GM21737 (cell line): Measurements from ENCODE around the gene PLCL2.

Experiments
- ATAC-seq: cut with Tn5 transposase; IDR thresholded peaks from one replicate; pipeline ENCODE4 v1.9.1; 2021; ENCODE audit warnings: mild to moderate bottlenecking, moderate library complexity; ENCODE audit not compliant: unreplicated experiment

The PLCL2 gene

DNA sequence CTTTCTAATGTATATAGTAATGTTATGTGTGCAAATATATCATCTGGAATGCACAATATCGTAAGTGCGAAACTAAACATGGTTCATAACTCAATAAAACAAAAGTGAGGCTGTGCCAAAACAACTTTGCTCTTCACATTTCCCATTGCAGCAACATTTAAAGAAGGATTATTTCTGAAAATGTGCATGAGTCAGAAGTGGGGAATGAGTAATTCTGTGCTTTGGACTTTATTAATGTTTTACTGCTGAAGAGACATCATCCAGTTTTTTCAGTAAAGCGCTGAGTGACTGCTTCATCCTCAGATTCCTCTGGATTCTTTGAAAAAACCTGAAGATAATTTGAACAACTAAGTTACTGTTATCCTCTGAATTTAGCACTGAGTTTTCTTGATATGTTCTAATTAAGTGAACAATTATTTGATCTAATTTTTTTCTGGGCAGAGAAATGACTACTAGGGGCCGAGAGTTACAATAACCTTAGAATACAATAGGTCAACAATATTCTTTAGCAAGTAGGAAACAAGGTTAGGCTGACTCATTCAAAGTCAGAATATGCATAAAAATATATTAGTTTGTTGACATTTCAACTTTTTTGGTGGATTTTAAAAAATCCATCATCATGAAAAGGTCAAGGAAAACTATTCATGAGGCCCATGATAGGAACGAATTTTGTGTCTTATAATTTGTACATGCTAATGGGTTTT lies 20.0 kb upstream of the PLCL2 start:
- ATAC-seq = no peak

DNA sequence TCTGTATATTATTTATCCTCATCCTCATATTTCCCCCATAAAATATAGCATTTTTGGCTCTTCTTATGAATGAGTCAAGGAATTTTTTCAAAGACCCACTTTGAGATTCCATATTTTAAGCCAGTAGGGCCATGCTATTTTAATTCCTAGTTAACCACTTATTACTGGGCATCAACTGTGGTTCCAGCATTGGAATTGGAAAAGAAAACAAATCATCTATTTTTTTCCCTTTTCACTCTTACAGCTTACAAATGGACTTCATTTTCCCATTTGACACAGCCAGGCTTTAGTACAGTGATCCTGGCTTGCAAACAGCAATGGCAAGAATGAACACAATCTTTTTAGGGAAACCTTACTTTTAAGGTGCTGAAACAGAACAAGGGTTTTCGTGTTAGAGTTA lies 19.4 kb upstream of the PLCL2 start:
- no peak for ATAC-seq

DNA sequence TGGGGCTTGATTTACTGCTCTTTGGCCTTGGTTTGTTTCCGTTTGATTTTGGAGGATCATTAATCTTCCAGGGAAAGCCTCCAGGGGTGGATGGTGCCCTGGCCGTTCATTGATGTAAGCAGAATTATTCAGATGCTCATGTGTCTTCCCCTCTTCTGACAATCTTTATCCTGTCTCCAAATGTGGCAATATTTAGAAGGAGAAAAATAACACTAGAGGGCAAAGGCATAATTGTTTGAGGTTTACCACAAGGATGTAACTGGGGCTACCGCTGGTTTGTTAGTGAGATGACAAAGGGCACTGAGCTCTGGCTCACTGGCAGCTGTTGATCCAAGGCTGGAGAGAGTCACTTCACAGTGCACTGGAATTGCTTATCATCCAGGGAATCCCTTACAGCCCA lies 18.2 kb upstream of the PLCL2 start:
- ATAC-seq = no peak

DNA sequence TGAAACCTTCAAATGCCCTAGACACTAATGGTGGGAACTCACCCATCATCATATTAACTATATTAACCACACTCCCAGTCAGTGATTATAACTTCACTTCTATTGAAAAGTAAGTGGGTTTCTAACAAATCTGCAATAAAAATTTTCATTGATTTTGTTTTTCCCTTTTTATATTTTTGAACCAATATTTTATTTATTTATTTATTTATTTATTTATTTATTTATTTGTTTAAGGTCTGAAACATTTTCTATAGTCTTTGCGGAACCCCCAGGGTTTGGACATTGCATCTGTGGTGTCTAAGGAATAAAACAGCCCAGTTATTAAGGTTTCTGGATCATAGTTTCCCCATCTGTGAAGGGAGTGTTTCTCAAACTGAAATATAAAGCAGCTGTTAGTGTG lies 16.2 kb upstream of the PLCL2 start:
- ATAC-seq = no peak

DNA sequence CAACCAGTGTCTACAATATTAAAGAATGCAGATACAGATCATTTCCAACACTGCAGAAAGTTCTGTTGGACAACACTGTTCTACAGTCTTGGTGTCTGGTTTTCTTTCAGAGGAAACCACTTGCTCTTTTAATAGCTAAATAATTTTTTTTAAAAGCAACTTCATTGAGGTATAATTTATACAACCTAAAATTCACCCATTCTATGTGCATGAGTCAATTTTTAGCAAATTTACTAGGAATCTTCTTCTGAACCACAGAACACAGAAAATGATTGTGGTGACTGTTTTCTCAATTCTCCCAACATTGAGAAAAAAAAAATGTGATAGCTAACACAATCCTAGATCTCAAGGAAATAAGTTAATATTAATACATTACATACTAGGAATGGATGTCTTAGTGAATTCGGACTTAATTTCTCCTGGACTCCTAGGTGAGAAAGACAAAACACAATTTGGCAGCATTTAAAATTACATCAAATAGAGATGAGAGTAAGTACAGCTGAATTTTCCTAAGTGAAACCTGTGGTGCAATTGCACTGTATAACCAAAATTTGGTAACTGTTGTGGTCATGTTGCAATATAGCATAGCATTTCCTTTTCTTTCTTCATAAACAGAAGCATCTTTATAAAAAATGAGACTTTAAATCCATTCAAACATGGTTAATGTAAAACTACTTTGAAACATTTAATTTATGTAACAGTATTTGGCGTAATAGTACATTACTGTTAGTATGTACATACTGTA lies 15.3 kb upstream of the PLCL2 start:
- ATAC-seq = no peak

DNA sequence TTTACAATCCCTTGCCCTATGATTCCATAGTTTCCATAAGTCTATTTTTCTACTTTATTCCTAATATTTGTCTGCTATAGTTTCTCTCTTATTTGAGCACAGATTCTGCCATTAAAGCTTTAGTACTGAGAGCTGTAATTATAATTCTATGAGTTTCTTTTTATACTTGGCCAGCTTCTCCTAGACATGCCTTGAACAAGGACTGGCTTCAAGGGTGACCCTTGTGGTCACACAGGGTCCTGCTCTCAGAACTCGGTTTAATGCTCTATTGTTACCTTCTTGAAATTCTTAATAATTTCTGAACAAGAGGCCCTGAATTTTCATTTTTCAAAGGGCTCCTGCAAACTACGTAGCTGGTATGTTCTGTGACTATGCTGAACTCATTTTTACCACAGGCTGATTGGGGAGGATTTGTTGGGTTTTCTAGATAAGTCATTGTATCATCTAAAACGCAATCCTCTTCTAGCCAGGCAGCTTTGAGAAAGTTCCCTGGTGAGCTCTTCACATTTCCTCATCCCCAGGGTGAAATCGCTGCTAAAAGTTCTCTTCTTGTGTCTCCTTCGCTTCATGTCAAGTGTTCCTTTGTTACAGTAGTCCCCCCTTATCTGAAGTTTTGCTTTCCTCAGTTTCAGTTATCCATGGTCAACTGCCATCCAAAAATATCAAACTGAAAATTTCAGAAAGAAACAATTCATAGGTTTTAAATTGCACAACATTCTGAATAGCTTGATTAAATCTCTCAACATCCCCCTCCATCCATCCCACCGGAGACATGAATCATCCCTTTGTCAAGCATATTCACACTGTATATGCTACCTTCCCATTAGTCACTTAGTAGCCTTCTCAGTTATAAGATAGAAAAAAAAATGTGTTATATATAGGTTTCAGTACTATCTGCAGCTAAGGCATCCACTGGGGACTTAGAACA lies 12.6 kb upstream of the PLCL2 start:
- no peak for ATAC-seq

DNA sequence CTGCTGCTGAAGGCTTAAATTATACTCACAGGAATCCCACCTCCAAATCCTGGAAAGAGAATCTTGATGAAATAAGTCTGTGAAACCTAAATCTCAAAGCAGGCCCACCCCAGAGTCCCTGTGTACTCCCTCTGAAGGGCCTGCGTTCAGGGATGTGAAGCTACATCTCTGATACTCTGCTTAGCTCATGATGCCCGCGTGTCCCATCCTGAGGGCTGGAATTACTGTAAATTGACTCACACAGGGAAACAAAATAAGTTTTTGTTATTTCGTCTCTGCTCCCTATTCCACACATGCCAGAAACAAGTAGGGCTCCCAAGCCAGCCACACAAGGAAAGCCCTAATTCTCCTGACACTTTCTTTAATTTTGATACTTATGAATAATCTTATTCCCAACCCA lies 10.9 kb upstream of the PLCL2 start:
- no peak for ATAC-seq

DNA sequence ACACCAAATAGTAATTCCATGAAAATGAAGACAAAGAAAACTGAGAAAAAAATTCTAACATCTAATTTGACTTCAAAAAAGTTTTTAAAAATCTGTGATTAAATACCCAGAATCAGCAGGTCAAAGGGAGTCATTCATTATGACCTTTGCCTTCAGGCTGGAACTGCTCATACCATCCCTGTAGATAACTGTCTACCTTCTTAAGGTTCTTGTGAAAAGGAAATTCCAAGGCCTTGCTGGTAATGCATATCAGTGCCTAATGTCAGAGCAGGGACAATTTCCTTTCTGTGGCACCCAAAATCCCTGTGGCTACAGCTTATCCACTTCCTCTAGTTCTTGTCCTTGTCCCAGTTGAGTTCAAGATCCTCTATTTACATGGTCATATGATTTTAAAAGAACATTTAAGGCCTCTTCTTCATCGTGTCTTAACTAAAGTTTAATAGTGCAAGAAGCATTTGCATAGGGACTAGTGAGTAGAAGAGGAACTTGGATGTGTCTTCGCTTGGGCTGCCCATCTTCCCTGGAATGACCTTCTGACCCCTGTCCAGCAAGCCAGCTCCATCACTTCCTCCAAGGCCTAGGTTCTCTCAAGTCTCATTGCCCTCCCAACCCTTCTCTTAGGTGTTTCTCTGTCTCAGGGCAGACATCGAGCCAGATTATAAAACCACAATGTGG lies 8.7 kb upstream of the PLCL2 start:
- ATAC-seq = no peak

DNA sequence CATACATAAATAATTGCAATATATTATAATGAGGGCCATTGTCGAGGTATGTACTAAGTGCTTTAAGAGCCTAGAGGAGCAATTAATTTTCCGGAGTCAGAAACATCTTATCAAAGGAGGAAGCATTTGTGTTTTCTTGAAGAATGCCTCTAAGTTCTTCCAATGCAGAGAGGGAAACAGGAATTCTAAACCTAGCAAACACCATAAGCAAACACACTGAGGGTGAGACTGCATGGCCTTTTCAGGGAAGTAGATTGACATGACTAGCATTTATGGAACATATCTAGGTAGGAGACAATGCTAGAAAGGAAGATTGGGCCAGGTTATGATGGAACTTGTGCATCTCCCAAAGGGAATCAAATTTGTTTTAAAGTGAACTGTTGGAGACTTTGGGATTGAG lies 7.2 kb upstream of the PLCL2 start:
- ATAC-seq = no peak

DNA sequence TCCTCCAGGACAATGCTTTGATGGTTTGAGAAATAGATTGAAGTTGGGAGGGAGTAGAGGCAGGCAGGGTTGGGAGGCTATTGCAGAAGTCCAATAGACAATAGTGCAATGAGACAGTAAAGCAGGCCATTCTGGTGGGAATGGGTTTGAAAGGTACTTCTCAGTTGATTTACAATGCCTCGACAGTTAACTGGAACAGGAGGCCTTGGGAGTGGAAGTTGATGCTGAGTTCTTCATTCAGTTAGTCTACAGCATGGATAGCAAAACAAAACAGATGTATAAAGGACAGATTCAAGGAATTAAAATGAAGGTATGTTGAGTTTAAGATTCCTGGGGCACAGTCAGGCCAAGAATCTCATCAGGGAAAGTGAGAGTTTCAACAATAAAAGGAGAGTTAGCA lies 6.8 kb upstream of the PLCL2 start:
- ATAC-seq = no peak

DNA sequence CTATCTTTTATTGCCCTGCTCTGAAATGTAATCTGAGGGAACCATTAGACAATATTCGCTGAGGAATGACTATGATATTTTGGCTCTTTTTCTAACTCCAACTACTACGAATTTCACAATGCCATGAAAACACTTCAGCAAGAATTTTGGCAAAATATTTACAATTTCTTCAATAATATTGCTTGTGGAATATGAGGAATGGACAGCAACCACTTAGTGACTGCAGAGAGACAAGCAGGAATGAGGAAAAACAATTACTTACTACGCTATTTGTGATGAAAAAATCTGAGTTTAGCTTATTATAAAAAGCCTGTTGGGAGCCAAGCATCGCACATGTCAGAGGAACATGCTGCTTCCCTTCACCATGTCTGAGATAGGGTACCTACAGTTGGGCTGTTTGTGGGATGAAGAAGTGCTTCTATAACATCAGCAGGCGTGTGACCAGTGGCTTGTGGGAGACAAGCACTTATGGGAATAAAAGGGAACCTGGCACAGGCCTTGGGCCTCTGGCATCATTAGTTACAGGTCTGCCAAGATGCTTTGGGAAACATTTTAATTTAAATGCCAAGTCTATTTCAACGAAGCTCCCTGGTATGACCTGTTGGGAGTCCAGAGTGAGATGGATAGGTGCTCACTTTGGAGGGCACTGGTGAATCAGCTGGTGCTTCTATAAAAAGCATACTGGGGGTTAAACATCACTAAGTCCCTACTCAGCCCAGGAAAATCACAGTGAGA lies 2.7 kb upstream of the PLCL2 start:
- ATAC-seq = no peak

DNA sequence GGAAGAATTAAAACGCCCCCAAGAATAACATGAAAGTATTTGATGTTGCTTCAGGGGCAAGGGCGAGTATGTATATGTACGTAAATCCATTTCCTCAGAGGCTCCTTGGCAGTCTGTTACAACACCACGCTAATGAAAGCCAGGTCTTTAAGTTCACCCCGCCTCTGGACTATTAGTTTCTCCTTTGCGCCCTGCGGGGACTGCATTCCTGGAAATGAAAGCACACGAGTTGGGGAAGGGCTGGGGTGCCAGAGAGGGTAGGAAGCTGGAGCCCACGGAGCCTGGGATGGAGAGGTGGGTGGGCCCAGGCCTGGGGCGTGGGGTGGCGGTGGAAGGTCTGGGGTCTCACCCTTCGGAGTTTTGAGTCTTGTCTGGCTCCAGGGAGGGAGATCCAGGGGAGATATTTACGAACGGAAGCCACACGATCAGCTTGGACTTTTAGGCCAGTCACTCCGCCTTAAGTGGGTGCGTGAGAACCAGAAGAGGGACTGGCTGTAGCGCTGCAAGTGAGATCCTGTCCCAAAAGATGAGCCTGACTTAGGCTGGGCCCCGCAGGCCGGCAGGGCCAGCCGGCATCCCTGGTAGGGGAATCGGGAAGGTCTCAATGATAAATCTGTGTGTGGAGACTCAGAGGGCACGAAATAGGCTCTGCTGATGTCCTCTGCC lies 1.6 kb upstream of the PLCL2 start:
- no peak for ATAC-seq

DNA sequence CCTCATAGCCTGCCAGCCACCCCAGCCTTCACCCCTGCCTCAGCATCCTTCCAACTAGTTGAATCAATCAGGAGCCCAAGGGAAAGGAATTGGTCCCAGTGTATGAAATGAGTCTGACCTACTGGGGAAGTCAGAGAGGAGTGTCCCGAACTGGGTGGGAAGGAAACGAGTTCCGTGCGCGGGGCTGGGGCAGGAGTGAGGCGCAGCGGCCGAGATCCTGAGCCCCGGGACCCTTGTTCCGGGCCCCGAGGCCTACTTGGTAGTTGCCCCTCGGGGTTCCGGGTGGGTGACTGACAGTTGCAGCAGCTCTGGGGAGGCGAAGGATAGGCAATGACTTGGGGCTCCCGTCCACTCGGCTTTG lies 1.1 kb upstream of the PLCL2 start:
- ATAC-seq = no peak

DNA sequence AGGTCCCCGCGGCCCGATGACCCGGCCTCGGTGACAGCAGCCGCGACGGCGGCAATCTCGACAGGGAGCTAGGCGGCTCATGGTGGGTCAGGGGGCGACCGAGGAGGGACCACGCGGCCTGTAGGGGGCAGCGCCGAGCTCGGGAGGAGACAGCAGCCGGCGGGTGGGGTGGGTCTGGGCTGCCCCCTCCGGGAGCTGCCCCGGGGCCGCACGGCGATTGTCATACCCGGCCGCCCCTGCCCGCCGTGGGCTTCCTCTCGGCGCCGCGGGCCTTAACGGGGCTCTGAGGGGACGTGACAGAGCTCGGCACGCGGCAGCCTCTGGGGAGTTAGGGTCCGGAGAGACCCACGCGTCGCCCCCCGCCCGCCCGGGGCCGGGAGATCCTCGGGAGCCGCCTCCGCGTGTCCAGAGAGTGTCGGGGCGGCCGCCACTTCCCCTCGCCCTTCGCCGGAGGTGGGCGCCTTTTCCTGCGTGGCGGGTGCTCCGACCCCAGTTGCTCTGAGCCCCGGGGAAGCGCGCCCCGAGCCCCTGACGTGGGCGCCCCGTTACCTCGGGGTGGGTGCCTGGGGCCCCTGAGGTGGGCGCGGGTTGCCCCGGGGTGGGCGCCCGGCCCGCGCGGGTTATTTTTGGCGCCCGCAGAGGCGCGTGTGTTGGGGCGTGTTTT lies 539 bp upstream of the PLCL2 start:
- peak; percentile 38 for ATAC-seq

DNA sequence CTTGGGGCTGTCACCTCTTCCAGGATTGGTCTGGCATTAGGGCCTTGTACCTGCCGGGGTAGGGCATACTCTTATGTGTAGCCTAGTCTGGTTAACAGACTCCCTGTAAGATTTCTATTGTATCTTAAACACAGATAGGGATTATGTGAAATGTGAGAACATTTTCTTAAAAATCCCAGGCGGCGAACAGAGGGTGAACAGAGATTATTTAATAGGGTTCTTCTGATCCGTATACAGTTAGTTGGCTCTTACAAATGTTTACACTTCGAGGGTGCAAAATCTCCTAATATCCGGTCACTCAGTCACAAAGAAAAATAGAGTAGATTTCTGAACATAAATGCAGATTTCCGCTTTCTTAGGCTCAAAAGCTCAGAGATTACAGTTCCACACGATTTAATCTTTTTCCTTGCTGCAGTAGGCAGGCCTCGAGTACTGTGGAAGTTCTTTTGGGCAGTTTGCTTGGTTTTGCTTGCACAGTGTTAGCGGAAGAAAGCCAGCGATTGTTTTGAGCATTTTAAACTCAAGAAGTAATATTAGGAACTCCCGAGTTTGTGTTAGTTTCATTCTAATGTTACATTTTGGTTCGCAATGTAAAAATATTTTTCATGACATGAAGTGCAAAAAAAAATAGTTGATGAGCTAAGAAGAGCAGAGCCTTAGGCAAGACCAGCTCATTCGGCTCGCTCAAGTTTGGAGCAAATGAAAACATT lies 993 bp downstream of the PLCL2 start:
- ATAC-seq = peak; percentile 30

DNA sequence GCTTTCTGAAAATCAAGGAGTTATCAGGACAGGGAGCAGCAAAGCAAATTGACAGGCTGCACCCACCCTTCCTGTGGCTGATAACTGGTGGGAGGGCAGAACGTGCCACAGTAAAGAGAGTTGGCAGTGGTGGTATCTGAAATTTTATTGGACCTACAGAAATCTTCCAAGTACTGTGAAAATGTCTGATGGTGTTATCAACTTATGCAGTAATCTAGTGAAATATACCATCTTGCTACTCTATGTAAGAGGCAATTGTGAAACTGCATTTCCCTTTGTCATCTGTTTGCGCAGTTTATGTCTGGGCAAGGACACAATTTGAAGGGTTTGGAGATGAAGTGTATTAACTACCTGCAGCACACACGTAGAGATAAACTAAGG lies 1.5 kb downstream of the PLCL2 start:
- ATAC-seq = no peak

DNA sequence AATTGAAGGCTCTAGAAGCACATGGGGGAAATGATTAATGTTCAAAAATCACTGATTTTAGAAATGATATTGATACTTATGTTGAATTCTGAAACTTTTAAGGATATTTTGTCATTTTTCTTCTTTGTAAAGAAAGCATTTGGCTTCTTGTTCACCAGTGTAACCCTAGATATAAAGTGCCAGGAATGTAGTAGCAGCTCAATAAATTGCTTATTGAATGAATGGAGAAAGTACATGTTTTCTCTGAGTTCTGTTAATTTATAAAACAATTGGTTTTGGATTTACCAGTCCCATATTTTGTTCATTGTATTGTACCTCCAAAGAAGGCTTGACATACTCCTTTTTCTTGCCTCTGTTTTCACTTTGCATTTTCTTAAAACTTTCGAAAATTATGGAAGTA lies 2.4 kb downstream of the PLCL2 start:
- ATAC-seq = no peak

DNA sequence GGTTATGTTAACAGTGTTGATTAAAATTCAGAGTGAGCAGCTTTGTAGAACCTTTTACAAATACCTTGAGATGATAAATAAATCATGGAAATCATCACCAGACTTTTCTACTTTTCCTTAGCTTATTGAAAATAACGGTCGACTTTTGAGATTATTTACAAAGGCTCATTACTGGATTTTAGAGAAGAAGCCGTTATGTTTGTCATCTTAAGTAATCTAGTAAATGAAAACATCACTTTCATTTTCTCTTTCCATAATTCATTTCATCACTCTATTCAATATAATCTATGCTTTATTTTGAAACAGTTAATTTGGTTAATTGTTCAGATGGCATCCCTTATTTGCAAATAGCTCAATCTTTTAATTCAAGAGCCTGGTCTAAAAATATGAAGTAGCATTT lies 3.6 kb downstream of the PLCL2 start:
- no peak for ATAC-seq
